Liver (tissue), 9 donors: ENCODE data around the gene FYCO1. TPM values are rescaled to one million over a fixed set of nuclear protein-coding genes. Genes with fewer than 3 reads are reported as not detected.

Source experiments
- DNase-seq: peaks from one replicate; pipeline ENCODE4 v3.0.0-alpha.2; 2017; ENCODE audit warnings: low spot score
- H3K27ac ChIP-seq, 2 donors: one replicate each; pipeline ENCODE4 v1.7.0; 2013; ENCODE audit warnings: inconsistent platforms in 2 of 2, low read length in 2 of 2, control low read depth in 1 of 2, low read depth in 1 of 2, mild to moderate bottlenecking in 1 of 2
- H3K27me3 ChIP-seq, 4 donors: one replicate each; pipeline versions ENCODE4 v1.6.1 to v1.7.0; 2013; ENCODE audit warnings: low read length in 3 of 4, inconsistent platforms in 1 of 4, mild to moderate bottlenecking in 1 of 4, moderate library complexity in 1 of 4; ENCODE audit not compliant: control insufficient read depth in 4 of 4, insufficient read depth in 4 of 4
- H3K36me3 ChIP-seq, 4 donors: one replicate each; pipeline versions ENCODE4 v1.6.1 to v1.7.0; 2013; ENCODE audit warnings: low read length in 3 of 4, mild to moderate bottlenecking in 3 of 4, low read depth in 1 of 4, moderate library complexity in 1 of 4; ENCODE audit not compliant: control insufficient read depth in 4 of 4, insufficient read depth in 3 of 4
- H3K4me1 ChIP-seq, 4 donors: one replicate each; pipeline versions ENCODE4 v1.6.1 to v1.7.0; 2013; ENCODE audit warnings: low read length in 3 of 4, mild to moderate bottlenecking in 3 of 4, moderate library complexity in 1 of 4; ENCODE audit not compliant: control insufficient read depth in 4 of 4, insufficient read depth in 4 of 4
- H3K4me3 ChIP-seq, 3 donors: one replicate each; pipeline versions ENCODE4 v1.6.1 to v1.7.0; 2013; ENCODE audit warnings: low read length in 3 of 3, control low read depth in 1 of 3, low read depth in 1 of 3, mild to moderate bottlenecking in 1 of 3
- H3K9ac ChIP-seq, 2 donors: one replicate each; pipeline ENCODE4 v1.7.0; 2013; ENCODE audit warnings: low read length in 2 of 2, mild to moderate bottlenecking in 2 of 2, moderate library complexity in 2 of 2, control low read depth in 1 of 2, low read depth in 1 of 2
- H3K9me3 ChIP-seq, 4 donors: one replicate each; pipeline versions ENCODE4 v1.6.1 to v1.7.0; 2013; ENCODE audit warnings: low read length in 3 of 4; ENCODE audit not compliant: control insufficient read depth in 4 of 4
- EGR1 ChIP-seq, 2 donors: IDR thresholded peaks; 2 replicates each; pipeline ENCODE4 v1.6.1; 2016 to 2018; ENCODE audit warnings: antibody characterized with exemption in 2 of 2, low read depth in 2 of 2
- FOXA1 ChIP-seq: IDR thresholded peaks from 2 replicates; pipeline ENCODE4 v1.6.1; 2016; ENCODE audit warnings: antibody characterized with exemption
- FOXA2 ChIP-seq: IDR thresholded peaks from 2 replicates; pipeline ENCODE4 v1.6.1; 2016; ENCODE audit warnings: antibody characterized with exemption
- HNF4A ChIP-seq, 2 donors: conservative IDR thresholded peaks; 2 replicates each; pipeline ENCODE4 v1.6.1; 2016; ENCODE audit warnings: antibody characterized with exemption in 2 of 2, mild to moderate bottlenecking in 2 of 2
- HNF4G ChIP-seq: IDR thresholded peaks from 2 replicates; pipeline ENCODE4 v1.6.1; 2016; ENCODE audit warnings: antibody characterized with exemption
- JUND ChIP-seq, 2 donors: IDR thresholded peaks; 2 replicates each; pipeline ENCODE4 v1.6.1; 2016; ENCODE audit warnings: antibody characterized with exemption in 2 of 2
- NR2F2 ChIP-seq: IDR thresholded peaks from 2 replicates; pipeline ENCODE4 v1.6.1; 2016; ENCODE audit warnings: antibody characterized with exemption
- RAD21 ChIP-seq, 2 donors: IDR thresholded peaks; 2 replicates each; pipeline ENCODE4 v1.6.1; 2016; ENCODE audit warnings: antibody characterized with exemption in 2 of 2, mild to moderate bottlenecking in 2 of 2
- RXRA ChIP-seq, 2 donors: IDR thresholded peaks; 2 replicates each; pipeline ENCODE4 v1.6.1; 2017 to 2018; ENCODE audit warnings: antibody characterized with exemption in 2 of 2, mild to moderate bottlenecking in 1 of 2
- SP1 ChIP-seq: IDR thresholded peaks from 2 replicates; pipeline ENCODE4 v1.6.1; 2018; ENCODE audit warnings: antibody characterized with exemption, mild to moderate bottlenecking
- TAF1 ChIP-seq: conservative IDR thresholded peaks from 2 replicates; pipeline ENCODE4 v1.6.1; 2016; ENCODE audit warnings: antibody characterized with exemption, mild to moderate bottlenecking
- YY1 ChIP-seq: IDR thresholded peaks from 2 replicates; pipeline ENCODE4 v1.6.1; 2016; ENCODE audit warnings: antibody characterized with exemption, mild to moderate bottlenecking
- ZBTB33 ChIP-seq: IDR thresholded peaks from 2 replicates; pipeline ENCODE4 v1.6.1; 2016; ENCODE audit warnings: antibody characterized with exemption
- WGBS: extraction: QIAGEN DNeasy Blood & Tissue Kit; methylation state at CpG from one replicate; pipeline ENCODE4 v1.1.7; 2013; 5-methylcytosine and 5-hydroxymethylcytosine counted together
- polyA plus RNA-seq, 2 donors: library from polyadenylated mRNA; stranded (reverse) in 1 of 2; unstranded in 1 of 2; fragments of 200-250 nt in 1 of 2; fragments of >200 nt in 1 of 2; fragmentation: Nextera tagmentation in 1 of 2; extraction: Ambion mirVana in 1 of 2; gene quantifications; one replicate each; pipeline versions ENCODE4 v1.2.1 to v1.2.3, GENCODE V29; 2013 to 2015
- total RNA-seq, 2 donors: library from RNA; depleted of rRNA; stranded (reverse); fragments of >200 nt; gene quantifications; one replicate each; pipeline ENCODE4 v1.2.3, GENCODE V29; 2014
- TF ChIP-seq, protein P1 (sequence below): IDR thresholded peaks from 2 replicates; pipeline ENCODE4 v1.6.1; 2016; ENCODE audit warnings: antibody characterized with exemption
- TF ChIP-seq, protein P2 (sequence below): IDR thresholded peaks from 2 replicates; pipeline ENCODE4 v1.6.1; 2016; ENCODE audit warnings: antibody characterized with exemption, mild to moderate bottlenecking
- TF ChIP-seq, protein P3 (sequence below): IDR thresholded peaks from 2 replicates; pipeline ENCODE4 v1.6.1; 2016; ENCODE audit warnings: antibody characterized with exemption
- TF ChIP-seq, protein P4 (sequence below): fragments of 150-350 bp; IDR thresholded peaks from 2 replicates; pipeline ENCODE4 v1.5.1; 2017; ENCODE audit warnings: improper control_type of control experiment, low read depth, low read length; ENCODE audit not compliant: missing input control
- donor health status: healthy.
- donor health status: healthy.
- donor health status: healthy.
- donor health status: healthy.
- donor health status: healthy.

The FYCO1 gene
- total and polyA plus RNA-seq, 4 donors: 3.0 to 17.1 (median 10.2) TPM

DNA sequence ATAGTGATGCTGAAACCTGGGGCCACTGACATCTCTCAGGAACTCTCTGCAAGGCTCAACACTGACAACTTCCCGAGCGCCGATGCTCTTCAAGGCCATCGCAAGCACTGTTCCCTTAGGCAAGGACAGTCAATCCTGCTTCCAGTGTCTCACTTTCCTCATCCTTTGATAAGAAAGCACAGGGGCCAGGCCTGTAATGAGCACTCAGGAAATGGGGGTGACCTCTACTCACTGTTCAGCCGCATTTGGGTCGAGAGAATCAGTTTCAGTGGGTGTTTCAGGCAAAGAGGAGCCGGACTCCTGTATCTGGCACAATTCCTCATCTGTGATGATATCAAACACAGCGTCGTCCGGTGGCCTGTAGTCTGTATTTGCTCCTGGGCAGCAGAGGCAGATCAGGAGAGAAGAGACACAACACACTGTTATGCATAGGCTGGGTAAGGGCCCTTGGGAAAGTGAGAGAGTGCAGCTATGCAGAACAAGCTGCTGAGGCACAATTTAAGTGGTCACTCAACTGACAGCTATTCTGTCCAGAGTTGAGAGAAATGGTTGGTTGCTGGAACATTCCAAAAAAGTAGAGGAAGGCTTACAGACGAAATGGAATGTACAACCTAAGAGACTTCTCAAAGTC, 40.5 kb downstream of the FYCO1 start:
- TF ChIP-seq NR2F2: no peak
- TF ChIP-seq RXRA (IDR thresholded peaks at IDR 0.05): no peak
- TF ChIP-seq, protein P1, sequence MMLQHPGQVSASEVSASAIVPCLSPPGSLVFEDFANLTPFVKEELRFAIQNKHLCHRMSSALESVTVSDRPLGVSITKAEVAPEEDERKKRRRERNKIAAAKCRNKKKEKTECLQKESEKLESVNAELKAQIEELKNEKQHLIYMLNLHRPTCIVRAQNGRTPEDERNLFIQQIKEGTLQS: no peak
- TF ChIP-seq, protein P2, sequence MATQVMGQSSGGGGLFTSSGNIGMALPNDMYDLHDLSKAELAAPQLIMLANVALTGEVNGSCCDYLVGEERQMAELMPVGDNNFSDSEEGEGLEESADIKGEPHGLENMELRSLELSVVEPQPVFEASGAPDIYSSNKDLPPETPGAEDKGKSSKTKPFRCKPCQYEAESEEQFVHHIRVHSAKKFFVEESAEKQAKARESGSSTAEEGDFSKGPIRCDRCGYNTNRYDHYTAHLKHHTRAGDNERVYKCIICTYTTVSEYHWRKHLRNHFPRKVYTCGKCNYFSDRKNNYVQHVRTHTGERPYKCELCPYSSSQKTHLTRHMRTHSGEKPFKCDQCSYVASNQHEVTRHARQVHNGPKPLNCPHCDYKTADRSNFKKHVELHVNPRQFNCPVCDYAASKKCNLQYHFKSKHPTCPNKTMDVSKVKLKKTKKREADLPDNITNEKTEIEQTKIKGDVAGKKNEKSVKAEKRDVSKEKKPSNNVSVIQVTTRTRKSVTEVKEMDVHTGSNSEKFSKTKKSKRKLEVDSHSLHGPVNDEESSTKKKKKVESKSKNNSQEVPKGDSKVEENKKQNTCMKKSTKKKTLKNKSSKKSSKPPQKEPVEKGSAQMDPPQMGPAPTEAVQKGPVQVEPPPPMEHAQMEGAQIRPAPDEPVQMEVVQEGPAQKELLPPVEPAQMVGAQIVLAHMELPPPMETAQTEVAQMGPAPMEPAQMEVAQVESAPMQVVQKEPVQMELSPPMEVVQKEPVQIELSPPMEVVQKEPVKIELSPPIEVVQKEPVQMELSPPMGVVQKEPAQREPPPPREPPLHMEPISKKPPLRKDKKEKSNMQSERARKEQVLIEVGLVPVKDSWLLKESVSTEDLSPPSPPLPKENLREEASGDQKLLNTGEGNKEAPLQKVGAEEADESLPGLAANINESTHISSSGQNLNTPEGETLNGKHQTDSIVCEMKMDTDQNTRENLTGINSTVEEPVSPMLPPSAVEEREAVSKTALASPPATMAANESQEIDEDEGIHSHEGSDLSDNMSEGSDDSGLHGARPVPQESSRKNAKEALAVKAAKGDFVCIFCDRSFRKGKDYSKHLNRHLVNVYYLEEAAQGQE: no peak
- no peak for TF ChIP-seq SP1
- TF ChIP-seq HNF4G: no peak
- no peak for TF ChIP-seq HNF4A (conservative IDR thresholded peaks at IDR 0.05)
- no peak for TF ChIP-seq YY1
- TF ChIP-seq FOXA1: no peak
- TF ChIP-seq EGR1 (IDR thresholded peaks at IDR 0.05; ENCODE audit: low read depth in 2 of 2): no peak
- TF ChIP-seq ZBTB33: no peak
- TF ChIP-seq RAD21 (IDR thresholded peaks at IDR 0.05): no peak
- TF ChIP-seq, protein P3, sequence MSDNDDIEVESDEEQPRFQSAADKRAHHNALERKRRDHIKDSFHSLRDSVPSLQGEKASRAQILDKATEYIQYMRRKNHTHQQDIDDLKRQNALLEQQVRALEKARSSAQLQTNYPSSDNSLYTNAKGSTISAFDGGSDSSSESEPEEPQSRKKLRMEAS: no peak
- TF ChIP-seq, protein P4, sequence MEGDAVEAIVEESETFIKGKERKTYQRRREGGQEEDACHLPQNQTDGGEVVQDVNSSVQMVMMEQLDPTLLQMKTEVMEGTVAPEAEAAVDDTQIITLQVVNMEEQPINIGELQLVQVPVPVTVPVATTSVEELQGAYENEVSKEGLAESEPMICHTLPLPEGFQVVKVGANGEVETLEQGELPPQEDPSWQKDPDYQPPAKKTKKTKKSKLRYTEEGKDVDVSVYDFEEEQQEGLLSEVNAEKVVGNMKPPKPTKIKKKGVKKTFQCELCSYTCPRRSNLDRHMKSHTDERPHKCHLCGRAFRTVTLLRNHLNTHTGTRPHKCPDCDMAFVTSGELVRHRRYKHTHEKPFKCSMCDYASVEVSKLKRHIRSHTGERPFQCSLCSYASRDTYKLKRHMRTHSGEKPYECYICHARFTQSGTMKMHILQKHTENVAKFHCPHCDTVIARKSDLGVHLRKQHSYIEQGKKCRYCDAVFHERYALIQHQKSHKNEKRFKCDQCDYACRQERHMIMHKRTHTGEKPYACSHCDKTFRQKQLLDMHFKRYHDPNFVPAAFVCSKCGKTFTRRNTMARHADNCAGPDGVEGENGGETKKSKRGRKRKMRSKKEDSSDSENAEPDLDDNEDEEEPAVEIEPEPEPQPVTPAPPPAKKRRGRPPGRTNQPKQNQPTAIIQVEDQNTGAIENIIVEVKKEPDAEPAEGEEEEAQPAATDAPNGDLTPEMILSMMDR: no peak
- TF ChIP-seq JUND (IDR thresholded peaks at IDR 0.05): no peak
- no peak for TF ChIP-seq FOXA2
- 75% methylated on average over 11 of the region's 11 CpGs for WGBS
- Histone ChIP-seq H3K4me3 (no peak overlapping the region), H3K27me3 (no peaks in the 10 kb centered on the region), H3K4me1 (peaks cover 0 to 8% (median 4%) of the 10 kb centered on the region in 4 donors), H3K9me3 (no peaks in the 10 kb centered on the region), H3K27ac (no peak overlapping the region), H3K9ac (no peak overlapping the region), H3K36me3 (peaks cover 14 to 71% (median 59%) of the 10 kb centered on the region in 4 donors)
- DNase-seq: no peak

GRCh38 chr3:45954306-45954705, 41.3 kb downstream of the FYCO1 start:
- H3K4me3 ChIP-seq: no peak overlapping the region
- H3K4me1 ChIP-seq: peaks cover 0 to 8% (median 4%) of the 10 kb centered on the region in 4 donors
- H3K9me3 ChIP-seq: no peaks in the 10 kb centered on the region
- TF ChIP-seq HNF4A (conservative IDR thresholded peaks at IDR 0.05): no peak
- no peak for TF ChIP-seq TAF1
- TF ChIP-seq, protein P2: no peak
- TF ChIP-seq, protein P3: no peak
- no peaks in the 10 kb centered on the region for H3K27me3 ChIP-seq
- H3K27ac ChIP-seq: no peak overlapping the region
- peaks cover 14 to 70% (median 51%) of the 10 kb centered on the region in 4 donors for H3K36me3 ChIP-seq
- 99% methylated on average over 3 of the region's 3 CpGs for WGBS
- H3K9ac ChIP-seq: no peak overlapping the region
- no peak for DNase-seq
